Fibroblast of skin of abdomen (primary cell): ENCODE measurements around the gene TMEM126A.
"Not testable (repeated sequence)": the region's sequence is repeated elsewhere in the genome, so short reads cannot be mapped to it uniquely, and the experiment has no call there.

ENCODE experiments used
- DNase-seq: peaks from one replicate; pipeline ENCODE4 v3.0.0-alpha.2; 2013

Gene TMEM126A

GRCh38 chr11:85658180-85658579, 10.4 kb downstream of the TMEM126A start:
- DNase-seq, result no peak

- no peak for DNase-seq
These were observed 14.4 kb downstream of the TMEM126A start for GRCh38 chr11:85661972-85662664.

DNA sequence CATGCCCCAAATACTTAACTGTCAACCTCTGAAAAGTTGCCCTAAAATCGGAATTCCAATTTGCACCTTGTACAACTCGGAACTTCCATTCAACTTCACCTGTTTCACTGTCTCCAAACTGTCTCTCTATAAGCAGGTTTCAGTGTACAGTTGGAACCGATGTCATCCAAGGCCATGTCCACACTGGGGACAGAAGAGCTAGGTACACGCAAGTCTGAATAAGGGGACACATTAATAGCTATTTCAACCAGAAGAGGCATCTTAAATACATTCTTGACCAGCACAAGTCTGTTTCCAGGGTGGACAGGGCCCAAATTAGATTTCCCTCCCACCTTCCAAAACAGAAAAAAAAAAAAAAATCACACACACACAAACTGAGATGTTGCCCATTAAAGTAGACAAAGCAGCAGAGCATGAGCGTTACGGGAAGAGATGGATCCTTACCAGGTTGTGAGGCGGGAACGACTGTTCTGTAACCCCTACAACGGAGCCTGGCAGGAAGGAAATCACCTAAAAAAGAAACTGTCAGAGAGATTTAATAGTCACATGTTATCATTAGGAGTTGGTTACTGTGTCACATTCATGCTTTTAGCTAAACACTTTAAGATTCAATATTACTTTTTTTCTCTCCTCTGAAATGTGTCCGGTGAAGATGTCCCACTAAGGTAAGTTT, 15.4 kb downstream of the TMEM126A start:
- no peak for DNase-seq

DNA sequence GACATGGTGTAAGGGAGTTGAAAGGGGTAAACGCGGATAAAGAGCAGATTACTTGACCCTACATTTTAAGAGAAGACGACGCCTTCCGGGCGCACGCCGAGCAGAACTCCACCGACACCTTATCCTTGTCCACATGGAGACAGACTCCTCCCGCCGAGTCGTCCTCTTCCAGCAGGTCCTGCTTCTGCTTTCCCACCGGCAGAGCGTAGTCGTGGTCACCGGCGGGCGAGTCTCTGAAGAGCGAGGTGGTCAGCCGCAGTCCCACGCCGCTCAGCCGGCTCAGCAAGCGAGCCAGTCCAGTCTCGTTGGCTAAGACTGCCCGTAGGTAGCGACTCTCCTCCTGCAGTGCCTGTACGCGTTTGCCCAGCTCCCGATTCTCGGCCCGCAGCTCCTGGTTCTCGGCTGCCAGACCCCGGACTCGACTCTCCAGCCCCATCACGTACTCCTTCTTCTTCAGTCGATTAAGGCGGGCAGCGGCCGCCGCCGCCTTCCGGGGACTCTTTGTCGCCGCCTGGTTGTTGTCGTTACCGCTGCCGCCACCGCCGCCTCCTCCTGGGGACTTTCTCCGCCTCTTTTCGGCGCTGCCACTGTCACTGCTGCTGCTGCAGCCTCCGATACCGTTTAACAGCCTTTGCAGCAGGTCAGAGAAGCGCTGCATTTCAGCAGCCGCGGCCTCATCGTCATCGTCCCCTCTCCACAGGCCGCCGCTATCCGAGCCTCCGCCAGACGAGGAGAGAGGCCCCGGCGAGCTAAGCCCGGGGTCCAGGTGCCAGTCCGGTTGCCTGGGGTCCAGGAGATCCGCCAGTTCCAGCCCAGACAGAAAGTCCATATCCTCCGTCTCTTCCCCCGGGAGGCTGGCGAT, 16.2 kb downstream of the TMEM126A start:
- DNase-seq, result peak; percentile 49

- DNase-seq, result peak; percentile 96
These were observed 17.1 kb downstream of the TMEM126A start, which contains the start of gene CREBZF for GRCh38 chr11:85664615-85665481. TSS of gene CREBZF (minus strand) at chr11:85665129. CDS start at chr11:85664875, 254 bp downstream.

DNA sequence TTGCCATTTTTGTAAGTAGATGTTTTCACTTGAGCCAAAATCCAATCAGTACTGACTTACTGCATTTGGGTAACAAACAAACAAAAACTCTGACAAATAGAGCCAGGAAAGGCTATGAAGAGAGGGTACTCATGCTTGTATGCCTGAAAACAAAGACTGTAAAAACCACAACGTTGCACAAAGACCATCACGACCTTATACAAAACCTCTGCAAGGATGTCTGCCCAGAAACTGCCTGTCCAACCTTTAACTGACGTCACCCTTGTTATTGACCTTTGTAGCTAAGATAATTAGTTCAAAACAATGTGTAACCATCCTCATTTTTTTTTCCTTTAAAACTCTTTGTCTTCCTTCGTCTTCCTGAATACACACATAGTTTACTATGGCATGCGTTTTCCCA, 18.0 kb downstream of the TMEM126A start:
- DNase-seq, result no peak

- no peak for DNase-seq
These were observed 18.9 kb downstream of the TMEM126A start for GRCh38 chr11:85666687-85667086.

DNA sequence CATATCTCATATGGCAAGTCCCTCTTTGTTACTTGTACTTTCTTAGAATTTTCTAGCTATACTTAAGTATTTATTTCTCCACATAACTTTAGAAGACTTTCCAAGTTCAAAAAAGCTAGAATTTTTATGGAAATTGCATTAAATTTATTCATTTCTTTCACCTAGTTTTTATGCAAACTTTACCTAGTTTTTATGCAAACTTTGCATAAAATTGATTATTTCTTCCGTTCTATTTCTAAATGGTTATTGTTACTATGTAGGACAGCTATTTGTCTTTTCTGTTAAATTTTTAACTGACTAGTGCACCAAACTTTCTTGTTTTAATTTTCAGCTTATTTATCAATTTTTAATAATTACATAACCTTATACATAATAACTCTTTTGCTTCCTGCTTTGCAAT, 20.4 kb downstream of the TMEM126A start:
- DNase-seq, result no peak

DNA sequence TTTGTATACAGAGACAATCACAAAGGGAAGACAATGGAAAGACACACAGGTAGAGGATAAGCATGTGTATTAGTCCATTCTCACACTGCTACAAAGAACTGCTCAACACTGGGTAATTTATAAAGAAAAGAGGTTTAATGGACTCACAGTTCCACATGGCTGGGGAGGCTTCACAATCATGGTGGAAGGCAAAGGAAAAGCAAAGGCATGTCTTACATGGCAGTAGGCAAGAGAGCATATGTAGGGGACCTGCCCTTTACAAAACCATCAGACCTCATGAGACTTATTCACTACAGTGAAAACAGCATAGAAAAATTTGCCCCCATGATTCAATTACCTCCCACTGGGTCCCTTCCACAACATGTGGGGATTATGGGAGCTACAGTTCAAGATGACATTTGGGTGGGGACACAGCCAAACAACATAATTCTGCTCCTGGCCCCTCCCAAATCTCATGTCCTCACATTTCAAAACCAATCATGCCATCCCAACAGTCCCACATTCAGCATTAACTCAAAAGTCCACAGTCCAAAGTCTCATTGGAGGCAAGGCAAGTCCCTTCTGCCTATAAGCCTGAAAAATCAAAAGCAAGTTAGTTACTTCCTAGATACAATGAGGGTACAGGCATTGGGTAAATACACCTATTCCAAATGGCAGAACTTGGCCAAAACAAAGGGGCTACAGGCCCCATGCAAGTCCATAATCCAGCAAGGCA, 23.3 kb downstream of the TMEM126A start:
- DNase-seq, result not testable (repeated sequence)

DNA sequence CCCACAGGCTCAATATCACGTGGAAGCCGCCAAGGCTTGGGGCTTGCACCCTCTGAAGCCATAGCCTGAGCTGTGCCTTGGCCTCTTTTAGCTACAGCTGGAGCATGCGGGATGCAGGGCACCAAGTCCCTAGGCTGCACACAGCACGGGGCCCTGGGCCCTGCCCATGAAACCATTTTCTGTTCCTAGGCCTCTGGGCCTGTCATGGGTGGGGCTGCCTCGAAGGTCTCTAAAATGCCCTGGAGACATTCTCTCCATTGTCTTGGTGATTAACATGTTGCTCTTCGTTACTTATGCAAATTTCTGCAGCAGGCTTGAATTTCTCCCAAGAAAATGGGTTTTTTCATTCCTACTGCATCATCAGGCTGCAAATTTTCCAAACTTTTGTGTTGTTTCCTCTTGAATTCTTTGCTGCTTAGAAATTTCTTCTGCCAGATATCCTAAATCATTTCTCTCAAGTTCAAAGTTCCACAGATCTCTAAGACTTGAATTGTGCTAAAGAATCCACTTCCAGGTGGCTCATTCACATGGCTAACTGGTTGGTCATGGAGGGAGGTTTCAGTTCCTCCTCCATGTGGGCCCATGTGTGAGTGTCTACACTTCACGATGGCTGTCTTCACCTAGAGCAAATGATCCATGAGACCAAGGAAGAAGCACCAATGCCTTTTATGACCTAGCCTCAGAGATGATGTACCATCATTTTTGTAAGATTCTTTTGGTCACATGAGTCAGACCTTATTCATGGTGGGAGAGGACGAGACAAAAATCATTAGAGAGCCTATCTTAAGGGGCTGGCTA, 24.5 kb downstream of the TMEM126A start:
- peak; percentile 52 for DNase-seq

DNA sequence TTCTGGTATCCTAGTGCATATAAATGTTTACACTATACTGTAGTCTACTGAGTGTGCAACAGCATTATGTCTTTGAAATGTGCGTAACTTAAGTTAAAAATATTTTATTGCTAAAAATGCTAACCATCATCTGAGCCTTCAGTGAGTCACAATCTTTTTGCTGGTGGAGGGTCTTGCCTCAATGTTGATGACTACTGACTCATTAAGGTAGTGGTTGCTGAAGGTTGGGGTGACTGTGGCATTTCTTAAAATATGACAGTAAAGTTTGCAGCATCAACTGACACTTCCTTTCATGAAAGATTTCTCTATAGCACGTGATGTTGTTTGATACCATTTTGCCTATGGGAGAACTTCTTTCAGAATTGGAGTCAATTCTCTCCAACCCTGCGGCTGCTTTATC, 25.6 kb downstream of the TMEM126A start:
- no peak for DNase-seq

DNA sequence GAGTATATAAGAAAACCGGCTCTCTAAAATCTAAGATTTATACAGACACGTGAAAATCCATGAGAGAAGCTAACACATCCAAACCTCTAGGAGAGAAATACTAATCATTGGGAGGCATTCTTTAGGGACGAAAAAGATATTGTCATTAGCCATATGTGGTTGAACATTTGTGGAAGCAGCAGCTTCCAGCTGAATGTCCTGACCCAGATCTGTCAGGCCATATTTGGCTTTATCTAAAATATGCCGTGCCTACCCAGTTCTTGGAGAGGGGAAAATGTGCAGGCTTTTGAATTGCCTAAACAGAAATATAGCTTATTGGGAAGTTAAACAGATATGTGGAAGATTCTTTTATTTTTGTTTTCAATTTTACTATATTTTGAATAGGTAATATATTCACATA, 31.8 kb downstream of the TMEM126A start:
- DNase-seq, result no peak

- no peak for DNase-seq
These were observed 33.1 kb downstream of the TMEM126A start for GRCh38 chr11:85680897-85681296.

GRCh38 chr11:85682330-85683305, 34.9 kb downstream of the TMEM126A start:
- DNase-seq, result peak; percentile 67

DNA sequence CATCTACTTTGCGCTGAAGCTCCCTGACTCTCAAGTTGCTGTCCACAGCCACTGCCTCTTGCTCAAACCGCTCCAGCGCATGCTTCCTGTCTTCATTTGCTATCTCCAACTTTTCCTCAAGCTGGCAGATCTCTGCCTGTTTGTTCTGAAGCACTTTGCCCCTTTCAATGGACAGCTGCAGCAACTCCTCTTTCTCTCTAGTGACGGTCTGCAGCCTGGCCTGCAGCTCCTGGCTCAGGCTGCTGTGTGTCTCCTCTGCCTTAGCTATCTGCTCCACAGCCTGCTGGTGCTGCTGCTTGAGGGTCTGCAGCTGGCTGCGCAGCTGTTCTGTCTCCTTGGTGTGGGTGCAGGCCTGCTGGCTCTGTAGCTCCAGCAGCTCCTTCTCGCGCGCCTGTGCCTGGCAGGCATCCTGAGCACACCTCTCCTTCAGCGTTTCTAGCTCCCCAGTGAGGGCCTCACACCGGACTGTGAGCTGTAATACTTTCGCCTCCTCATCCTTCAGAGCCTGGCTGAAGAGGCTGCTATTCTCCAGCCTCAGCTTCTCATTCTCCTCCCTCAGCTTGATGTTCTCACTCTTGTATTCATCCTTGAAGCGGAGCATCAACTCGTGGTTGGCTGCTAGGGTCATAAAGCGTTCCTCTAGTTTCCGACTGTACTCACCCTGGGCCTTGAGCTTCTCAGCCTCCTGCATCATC, 37.5 kb downstream of the TMEM126A start:
- no peak for DNase-seq

DNA sequence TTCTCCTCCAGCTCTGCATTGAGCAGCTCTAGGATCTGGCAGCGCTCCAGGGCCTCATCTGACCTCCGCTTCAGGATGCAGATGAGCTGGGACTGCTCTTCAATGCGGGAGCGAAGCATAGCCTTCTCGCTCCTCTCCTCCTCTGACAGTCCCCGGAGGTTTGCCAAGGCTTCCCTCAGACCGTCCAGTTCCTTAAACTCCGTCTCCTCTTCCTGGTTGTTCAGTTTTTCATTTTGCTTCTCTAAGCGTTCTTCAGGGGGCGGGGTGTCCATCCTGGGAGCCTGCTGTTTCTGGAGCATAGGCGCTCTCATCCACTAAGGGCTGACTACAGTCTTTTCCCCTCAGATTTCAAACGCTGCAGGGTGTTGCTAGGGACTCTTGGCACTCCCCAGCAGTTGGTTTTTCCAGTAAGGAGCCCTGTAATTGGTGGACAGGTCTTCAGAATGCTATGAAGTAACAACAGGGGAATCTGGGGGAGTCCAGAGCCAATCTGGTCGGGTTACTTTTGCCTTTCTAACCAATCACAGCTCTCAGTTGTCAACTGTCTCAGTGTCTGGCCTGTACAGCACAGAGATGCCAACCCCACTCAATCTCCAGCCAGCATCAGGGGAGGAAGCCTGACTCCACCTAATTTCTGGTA, 38.2 kb downstream of the TMEM126A start, which contains the start of gene CCDC89:
TSS of gene CCDC89 (minus strand) at position 376 of the 640 bp plus-strand sequence. CDS start at position 311, 65 bp downstream.
- DNase-seq, result peak; percentile 96

DNA sequence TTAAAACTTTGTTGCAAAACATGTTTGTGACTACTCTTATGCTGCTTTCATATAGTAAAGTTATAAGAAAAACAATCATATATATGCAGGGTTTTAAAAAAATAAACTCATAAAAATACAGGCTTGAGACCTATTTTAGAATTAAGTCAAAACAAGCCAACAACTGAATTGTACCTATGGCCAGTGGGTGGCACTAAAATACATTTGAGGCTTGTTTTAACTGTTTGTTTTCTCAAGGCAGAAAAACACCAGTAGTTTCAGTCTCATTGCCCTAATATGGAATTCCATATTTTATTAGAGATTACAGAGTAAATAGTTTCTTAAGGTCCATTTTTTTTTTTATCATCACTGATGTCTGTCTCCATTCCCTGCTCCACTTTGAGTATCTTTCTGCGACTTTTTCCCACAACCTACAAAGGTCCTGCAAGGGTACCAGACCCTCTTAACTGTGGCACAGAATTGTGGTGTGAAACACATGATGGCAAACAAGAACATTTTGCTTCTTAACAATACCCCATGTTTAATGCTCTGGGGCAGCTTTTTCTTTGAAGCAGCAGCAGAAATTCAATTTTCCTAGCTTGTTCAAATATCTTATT, 46.7 kb downstream of the TMEM126A start:
- peak; percentile 60 for DNase-seq

DNA sequence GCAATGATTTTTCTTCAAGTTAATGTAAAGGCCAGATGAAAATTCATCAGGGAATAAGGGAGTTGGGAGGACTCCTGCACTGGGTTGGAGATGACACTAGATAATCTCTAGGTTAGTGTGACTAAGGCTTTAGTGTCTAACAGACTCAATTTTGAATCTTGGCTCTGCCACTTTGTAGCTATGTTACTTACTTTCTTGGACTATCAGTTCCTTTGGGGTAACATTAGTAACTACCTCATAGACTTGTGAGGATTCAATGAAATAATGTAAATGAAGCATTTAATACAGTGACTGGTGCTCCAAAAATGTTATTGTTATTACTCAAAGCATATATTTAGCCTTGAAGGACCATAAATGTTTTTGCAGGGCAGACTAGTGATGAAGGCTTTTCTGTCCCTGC, 47.8 kb downstream of the TMEM126A start:
- DNase-seq, result no peak
